Transverse colon (tissue), 4 donors: Measurements from ENCODE around the gene ACTRT2.

Experiments
- EP300 ChIP-seq: sonication (generic); formaldehyde crosslinking; IDR thresholded peaks from one replicate; pipeline ENCODE4 v1.6.1; 2017; ENCODE audit warnings: antibody characterized with exemption, low read depth
- POLR2A ChIP-seq: fragments of 450-650 bp; IDR thresholded peaks from one replicate; pipeline ENCODE4 v1.6.1; 2016; ENCODE audit warnings: antibody characterized with exemption, mild to moderate bottlenecking, moderate library complexity
- POLR2AphosphoS5 ChIP-seq, 3 donors: sonication (generic); formaldehyde crosslinking; IDR thresholded peaks; one replicate each; pipeline ENCODE4 v1.6.1; 2016; ENCODE audit warnings: antibody characterized with exemption in 3 of 3
- TF ChIP-seq, protein P1 (sequence below), 5 experiments: fragments of 200-600 bp in 3 of 5; fragments of 450-650 bp in 2 of 5; sonication (generic) in 3 of 5; IDR thresholded peaks; 1 replicate in 2 of 5; 2 replicates in 3 of 5; pipeline ENCODE4 v1.5.1; 2016 to 2017; ENCODE audit warnings: antibody characterized with exemption in 5 of 5, inconsistent platforms in 3 of 5, mild to moderate bottlenecking in 2 of 5, moderate library complexity in 1 of 5

DNA sequence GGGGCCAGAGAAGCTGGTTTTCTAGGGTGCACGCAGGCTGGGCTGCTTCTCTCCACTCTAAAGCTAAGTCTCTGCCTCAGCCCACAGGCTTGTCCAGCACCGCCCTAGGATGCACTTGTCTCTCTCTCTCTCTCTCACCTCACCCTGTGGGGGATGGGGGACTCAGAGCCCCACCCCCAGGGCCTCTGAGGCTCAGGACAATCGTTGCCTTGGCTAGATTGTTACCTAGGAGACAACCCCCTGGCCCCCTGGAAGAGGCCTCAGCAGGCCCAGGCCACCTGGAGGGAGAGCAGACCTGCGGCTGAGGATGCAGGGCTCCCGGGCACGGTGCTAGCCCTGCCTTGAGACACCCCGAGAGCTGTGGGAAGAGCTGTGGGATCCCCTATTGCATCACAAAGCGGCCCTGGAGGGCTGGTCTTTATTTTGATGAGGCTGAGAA lies at the start of gene ACTRT2:
- TF ChIP-seq, protein P1, sequence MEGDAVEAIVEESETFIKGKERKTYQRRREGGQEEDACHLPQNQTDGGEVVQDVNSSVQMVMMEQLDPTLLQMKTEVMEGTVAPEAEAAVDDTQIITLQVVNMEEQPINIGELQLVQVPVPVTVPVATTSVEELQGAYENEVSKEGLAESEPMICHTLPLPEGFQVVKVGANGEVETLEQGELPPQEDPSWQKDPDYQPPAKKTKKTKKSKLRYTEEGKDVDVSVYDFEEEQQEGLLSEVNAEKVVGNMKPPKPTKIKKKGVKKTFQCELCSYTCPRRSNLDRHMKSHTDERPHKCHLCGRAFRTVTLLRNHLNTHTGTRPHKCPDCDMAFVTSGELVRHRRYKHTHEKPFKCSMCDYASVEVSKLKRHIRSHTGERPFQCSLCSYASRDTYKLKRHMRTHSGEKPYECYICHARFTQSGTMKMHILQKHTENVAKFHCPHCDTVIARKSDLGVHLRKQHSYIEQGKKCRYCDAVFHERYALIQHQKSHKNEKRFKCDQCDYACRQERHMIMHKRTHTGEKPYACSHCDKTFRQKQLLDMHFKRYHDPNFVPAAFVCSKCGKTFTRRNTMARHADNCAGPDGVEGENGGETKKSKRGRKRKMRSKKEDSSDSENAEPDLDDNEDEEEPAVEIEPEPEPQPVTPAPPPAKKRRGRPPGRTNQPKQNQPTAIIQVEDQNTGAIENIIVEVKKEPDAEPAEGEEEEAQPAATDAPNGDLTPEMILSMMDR (IDR thresholded peaks at IDR 0.05): no peak
- no peak for TF ChIP-seq POLR2A
- no peak for TF ChIP-seq EP300
- TF ChIP-seq POLR2AphosphoS5 (IDR thresholded peaks at IDR 0.05): no peak
